HCT116 (cell line): ENCODE measurements around the gene RCSD1. TPM values are rescaled to one million over a fixed set of nuclear protein-coding genes. Genes with fewer than 3 reads are reported as not detected.

ENCODE experiments used
- ATAC-seq: fragments of 200-7000 bp; cut with Tn5 transposase; 2 replicates; pipeline ENCODE4 v1.9.1; 2020; ENCODE audit warnings: mild to moderate bottlenecking, moderate library complexity
- BruUV-seq: library from RNA; stranded (reverse); fragments of 400-500 nt; replicated peaks from 2 replicates; lab custom pipeline; 2021; lab: Mats Ljungman, UMichigan
- CTCF ChIA-PET: fragments of 300-600 bp; sonication (Branson Sonifier 250); formaldehyde crosslinking; loops from one replicate; lab custom pipeline; 2021; ENCODE audit warnings: antibody characterized with exemption; lab: Charles Lee
- POLR2A ChIA-PET: fragments of 300-600, 350-600 bp; sonication (Branson Sonifier 250); formaldehyde crosslinking; loops from one replicate; lab custom pipeline; 2021; ENCODE audit warnings: antibody characterized with exemption; lab: Charles Lee
- RAD21 ChIA-PET, 2 experiments: fragments of 300-600 bp; sonication (Branson Sonifier 250); formaldehyde crosslinking; loops; one replicate each; lab custom pipeline; 2023; ENCODE audit warnings: low total read pairs in 2 of 2; ENCODE audit not compliant: uncharacterized antibody in 2 of 2, unreplicated experiment in 2 of 2, low non-redundant PET in 1 of 2; lab: Charles Lee
- DNase-seq: peaks from one replicate; pipeline ENCODE4 v3.0.0-alpha.2; 2010; ENCODE audit warnings: low read depth, low spot score
- H2AFZ ChIP-seq: fragments of 200-600 bp; shearing (Covaris generic), sonication (generic); 2 replicates; pipeline ENCODE4 v1.6.1; 2017; ENCODE audit warnings: low read depth, mixed run types, mixed read lengths, antibody characterized with exemption, low read length; ENCODE audit not compliant: poor library complexity, severe bottlenecking
- H3K27ac ChIP-seq: 2 replicates; pipeline ENCODE4 v1.5.1; 2012; ENCODE audit warnings: low read depth, low read length
- H3K27me3 ChIP-seq: fragments of 200-600 bp; sonication (generic); 2 replicates; pipeline ENCODE4 v1.6.1; 2016; ENCODE audit warnings: mixed run types, low read length, mixed read lengths; ENCODE audit not compliant: insufficient read depth
- H3K36me3 ChIP-seq, 2 experiments: fragments of 200-500 bp in 1 of 2; fragments of 200-600 bp in 1 of 2; sonication (Bioruptor generic) in 1 of 2; sonication (generic) in 1 of 2; 2 replicates each; pipeline versions ENCODE4 v1.5.1 to v1.6.1; 2014 to 2016; ENCODE audit warnings: low read length in 2 of 2, inconsistent platforms in 1 of 2, mixed read lengths in 1 of 2, mixed run types in 1 of 2; ENCODE audit not compliant: insufficient read depth in 2 of 2, control insufficient read depth in 1 of 2
- H3K4me1 ChIP-seq, 2 experiments: fragments of 200-600 bp in 1 of 2; sonication (generic) in 1 of 2; 2 replicates each; pipeline versions ENCODE4 v1.5.1 to v1.6.1; 2012 to 2017; ENCODE audit warnings: low read length in 2 of 2, inconsistent platforms in 1 of 2, mild to moderate bottlenecking in 1 of 2, mixed read lengths in 1 of 2, mixed run types in 1 of 2, moderate library complexity in 1 of 2; ENCODE audit not compliant: insufficient read depth in 2 of 2, control insufficient read depth in 1 of 2
- H3K4me2 ChIP-seq: fragments of 200-600 bp; sonication (generic); 2 replicates; pipeline ENCODE4 v1.6.1; 2017; ENCODE audit warnings: mixed run types, low read length, mixed read lengths
- H3K4me3 ChIP-seq, 2 experiments: fragments of 200-600 bp in 1 of 2; sonication (generic) in 1 of 2; replicated peaks in 1 of 2; 2 replicates each; pipeline ENCODE4 v1.5.1; 2011 to 2016; ENCODE audit warnings: low read length in 2 of 2, control low read depth in 1 of 2, low read depth in 1 of 2, mild to moderate bottlenecking in 1 of 2, mixed read lengths in 1 of 2, mixed run types in 1 of 2
- H3K79me2 ChIP-seq: fragments of 200-600 bp; sonication (generic); 2 replicates; pipeline ENCODE4 v1.6.1; 2017; ENCODE audit warnings: mild to moderate bottlenecking, mixed run types, low read length, moderate library complexity, mixed read lengths; ENCODE audit not compliant: insufficient read depth
- H3K9ac ChIP-seq: fragments of 200-600 bp; sonication (generic); 2 replicates; pipeline ENCODE4 v1.6.1; 2016; ENCODE audit warnings: low read length, mixed read lengths
- H3K9me2 ChIP-seq: fragments of 200-600 bp; sonication (generic), shearing (Covaris generic); 2 replicates; pipeline ENCODE4 v1.6.1; 2017; ENCODE audit warnings: mixed run types, mild to moderate bottlenecking, moderate library complexity; ENCODE audit not compliant: insufficient read depth
- H3K9me3 ChIP-seq, 2 experiments: fragments of 200-500 bp in 1 of 2; fragments of 200-600 bp in 1 of 2; sonication (Bioruptor generic) in 1 of 2; sonication (generic) in 1 of 2; 2 replicates each; pipeline ENCODE4 v1.6.1; 2014 to 2017; ENCODE audit warnings: low read length in 2 of 2, mixed read lengths in 2 of 2, inconsistent platforms in 1 of 2, low read depth in 1 of 2, mild to moderate bottlenecking in 1 of 2, mixed run types in 1 of 2, moderate library complexity in 1 of 2; ENCODE audit not compliant: control insufficient read depth in 1 of 2, insufficient read depth in 1 of 2
- H4K20me1 ChIP-seq: fragments of 200-600 bp; sonication (generic), shearing (Covaris generic); 2 replicates; pipeline ENCODE4 v1.6.1; 2017; ENCODE audit warnings: mixed run types, mild to moderate bottlenecking, moderate library complexity; ENCODE audit not compliant: insufficient read depth
- CBX3 ChIP-seq: IDR thresholded peaks from 2 replicates; pipeline ENCODE4 v1.6.1; 2012; ENCODE audit warnings: low read depth
- CEBPB ChIP-seq: IDR thresholded peaks from 2 replicates; pipeline ENCODE4 v1.6.1; 2012; ENCODE audit warnings: low read depth
- ELF1 ChIP-seq: IDR thresholded peaks from 2 replicates; pipeline ENCODE4 v1.6.1; 2012; ENCODE audit warnings: low read depth, borderline replicate concordance
- EZH2 ChIP-seq: fragments of 200-600 bp; sonication (generic); IDR thresholded peaks from 2 replicates; pipeline ENCODE4 v1.6.1; 2017; ENCODE audit warnings: antibody characterized with exemption, mixed run types
- EZH2phosphoT487 ChIP-seq: fragments of 200-600 bp; IDR thresholded peaks from 2 replicates; pipeline ENCODE4 v1.6.1; 2018; ENCODE audit warnings: antibody characterized with exemption, borderline replicate concordance
- FOSL1 ChIP-seq: IDR thresholded peaks from 2 replicates; pipeline ENCODE4 v1.6.1; 2012; ENCODE audit warnings: low read depth
- MAX ChIP-seq: IDR thresholded peaks from 2 replicates; pipeline ENCODE4 v1.6.1; 2012
- POLR2A ChIP-seq: IDR thresholded peaks from 2 replicates; pipeline ENCODE4 v1.7.0; 2011; ENCODE audit warnings: borderline replicate concordance; ENCODE audit not compliant: insufficient read depth, insufficient read length; ENCODE audit errors: extremely low read depth
- POLR2AphosphoS5 ChIP-seq: IDR thresholded peaks from 2 replicates; pipeline ENCODE4 v1.6.1; 2011; ENCODE audit warnings: mild to moderate bottlenecking, low read depth, low read length, moderate library complexity
- RAD21 ChIP-seq: IDR thresholded peaks from 2 replicates; pipeline ENCODE4 v1.6.1; 2012; ENCODE audit warnings: low read depth, mild to moderate bottlenecking
- REST ChIP-seq: IDR thresholded peaks from 2 replicates; pipeline ENCODE4 v1.6.1; 2012; ENCODE audit warnings: low read depth
- SIN3A ChIP-seq: IDR thresholded peaks from 2 replicates; pipeline ENCODE4 v1.6.1; 2012; ENCODE audit warnings: low read depth
- SP1 ChIP-seq: IDR thresholded peaks from 2 replicates; pipeline ENCODE4 v1.6.1; 2012; ENCODE audit warnings: low read depth
- SRF ChIP-seq: IDR thresholded peaks from 2 replicates; pipeline ENCODE4 v1.6.1; 2012; ENCODE audit warnings: low read depth
- TCF7L2 ChIP-seq: IDR thresholded peaks from 2 replicates; pipeline ENCODE4 v1.7.0; 2011; ENCODE audit warnings: borderline replicate concordance, inconsistent platforms; ENCODE audit not compliant: insufficient read depth, insufficient read length; ENCODE audit errors: extremely low read depth
- ZFX ChIP-seq: fragments of 450-650 bp; IDR thresholded peaks from 2 replicates; pipeline ENCODE4 v1.6.1; 2017
- intact Hi-C: fragments of 100-400 bp; cut with micrococcal nuclease; formaldehyde crosslinking; loops from 2 replicates; pipeline ENCODE4 v1.10.0; 2022
- total RNA-seq: library from RNA; stranded (reverse); gene quantifications from one replicate; pipeline ENCODE4 v1.2.1, GENCODE V29; 2021; ENCODE audit not compliant: unreplicated experiment
- TF ChIP-seq, protein P1 (sequence below): IDR thresholded peaks from 2 replicates; pipeline ENCODE4 v1.6.1; 2011; ENCODE audit warnings: mild to moderate bottlenecking, low read length, moderate library complexity; ENCODE audit not compliant: insufficient replicate concordance; ENCODE audit errors: extremely low read depth

The RCSD1 gene
- total RNA-seq, 1 experiment from 2014 or later: 0.15 TPM

DNA sequence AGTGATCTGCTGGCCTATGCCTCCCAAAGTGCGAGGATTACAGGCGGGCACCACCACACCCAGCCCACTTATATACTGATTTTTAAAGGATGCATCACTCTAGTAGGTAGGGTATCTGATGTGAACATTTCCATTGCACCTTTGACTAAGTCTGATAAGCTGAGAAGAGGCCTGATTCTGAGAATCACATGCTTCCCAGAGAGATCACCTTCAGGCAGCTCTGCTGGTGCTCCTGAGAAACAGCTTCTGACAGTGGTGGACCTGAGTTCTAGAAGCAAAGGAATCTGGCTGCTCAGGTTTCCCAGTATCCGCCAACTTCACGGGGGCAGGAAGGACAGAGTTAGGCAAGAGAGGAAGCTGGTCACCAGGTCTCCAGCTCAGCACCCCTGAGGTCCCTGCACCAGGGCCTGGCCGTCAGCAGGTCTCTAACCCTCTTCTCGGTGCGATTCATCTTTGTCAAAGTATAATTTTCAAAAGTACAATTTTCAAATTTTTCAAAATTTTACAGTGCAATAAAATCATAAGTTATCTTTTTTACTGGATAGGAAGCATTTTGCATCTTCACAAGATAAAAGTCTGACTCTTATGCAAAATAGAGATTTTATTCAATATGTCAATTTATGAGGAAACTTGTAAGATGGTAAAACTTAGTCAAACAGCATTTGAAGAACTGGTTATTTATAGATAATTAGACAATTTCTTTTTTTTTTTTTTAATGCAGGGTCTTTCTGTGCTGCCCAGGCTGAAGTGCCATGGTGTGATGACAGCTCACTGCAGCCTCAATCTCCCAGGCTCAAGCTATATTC, 65.9 kb downstream of the RCSD1 start:
- H4K20me1 ChIP-seq: no peaks in the 10 kb centered on the region
- POLR2A ChIA-PET: no interaction called here
- TF ChIP-seq, protein P1, sequence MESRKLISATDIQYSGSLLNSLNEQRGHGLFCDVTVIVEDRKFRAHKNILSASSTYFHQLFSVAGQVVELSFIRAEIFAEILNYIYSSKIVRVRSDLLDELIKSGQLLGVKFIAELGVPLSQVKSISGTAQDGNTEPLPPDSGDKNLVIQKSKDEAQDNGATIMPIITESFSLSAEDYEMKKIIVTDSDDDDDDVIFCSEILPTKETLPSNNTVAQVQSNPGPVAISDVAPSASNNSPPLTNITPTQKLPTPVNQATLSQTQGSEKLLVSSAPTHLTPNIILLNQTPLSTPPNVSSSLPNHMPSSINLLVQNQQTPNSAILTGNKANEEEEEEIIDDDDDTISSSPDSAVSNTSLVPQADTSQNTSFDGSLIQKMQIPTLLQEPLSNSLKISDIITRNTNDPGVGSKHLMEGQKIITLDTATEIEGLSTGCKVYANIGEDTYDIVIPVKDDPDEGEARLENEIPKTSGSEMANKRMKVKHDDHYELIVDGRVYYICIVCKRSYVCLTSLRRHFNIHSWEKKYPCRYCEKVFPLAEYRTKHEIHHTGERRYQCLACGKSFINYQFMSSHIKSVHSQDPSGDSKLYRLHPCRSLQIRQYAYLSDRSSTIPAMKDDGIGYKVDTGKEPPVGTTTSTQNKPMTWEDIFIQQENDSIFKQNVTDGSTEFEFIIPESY: no peak
- TF ChIP-seq SIN3A: no peak
- TF ChIP-seq RAD21: no peak
- no peak for TF ChIP-seq CBX3
- no peak for TF ChIP-seq SP1
- no peak for TF ChIP-seq TCF7L2
- TF ChIP-seq ELF1: no peak
- no peak for TF ChIP-seq MAX
- no peak for TF ChIP-seq EZH2
- no peak for TF ChIP-seq POLR2A
- no peak for TF ChIP-seq ZFX
- no peak for TF ChIP-seq FOSL1
- TF ChIP-seq CEBPB: no peak
- no peak for TF ChIP-seq REST
- TF ChIP-seq POLR2AphosphoS5: no peak
- TF ChIP-seq SRF: no peak
- no peak for TF ChIP-seq EZH2phosphoT487
- TF ChIP-seq, all 23 proteins: peak for 0
- H3K4me2 ChIP-seq: no peak overlapping the region
- H3K9me3 ChIP-seq: no peaks in the 10 kb centered on the region
- H3K9me2 ChIP-seq: no peaks in the 10 kb centered on the region
- H3K27me3 ChIP-seq: no peaks in the 10 kb centered on the region
- CTCF ChIA-PET: no interaction called here
- no peak overlapping the region for H2AFZ ChIP-seq
- no peak overlapping the region for H3K27ac ChIP-seq
- no peaks in the 10 kb centered on the region for H3K4me1 ChIP-seq
- ATAC-seq (no peak), DNase-seq (no peak)
- RAD21 ChIA-PET: no interaction called here
- H3K4me3 ChIP-seq: no peak overlapping the region
- BruUV-seq: no TSS peak
- no peak overlapping the region for H3K9ac ChIP-seq
- intact Hi-C loops: no loop called here
- no peaks in the 10 kb centered on the region for H3K36me3 ChIP-seq
- no peaks in the 10 kb centered on the region for H3K79me2 ChIP-seq
